Panc1 (cell line): Measurements from ENCODE around the gene TPRN. TPM values are rescaled to one million over a fixed set of nuclear protein-coding genes. Genes with fewer than 3 reads are reported as not detected.
A peak's percentile ranks its signal among the peaks of the same experiment; 100 is the strongest.

Experiments
- ATAC-seq: fragments of 200-7000 bp; cut with Tn5 transposase; 2 replicates; pipeline ENCODE4 v1.9.1; 2020; ENCODE audit warnings: mild to moderate bottlenecking, moderate library complexity
- BruUV-seq: library from RNA; stranded (reverse); fragments of 400-500 nt; replicated peaks from 2 replicates; lab custom pipeline; 2021; lab: Mats Ljungman, UMichigan
- CTCF ChIA-PET: fragments of 300-600 bp; sonication (Branson Sonifier 250); formaldehyde crosslinking; loops from one replicate; lab custom pipeline; 2022; ENCODE audit warnings: antibody characterized with exemption; lab: Charles Lee
- POLR2A ChIA-PET: fragments of 300-600 bp; sonication (Branson Sonifier 250); formaldehyde crosslinking; loops from one replicate; lab custom pipeline; 2022; ENCODE audit warnings: antibody characterized with exemption; lab: Charles Lee
- DNase-seq: peaks from one replicate; pipeline ENCODE4 v3.0.0-alpha.2; 2010; ENCODE audit warnings: low read depth, low spot score
- H3K27ac ChIP-seq: 2 replicates; pipeline ENCODE4 v1.5.1; 2011; ENCODE audit warnings: mild to moderate bottlenecking, low read length, inconsistent platforms
- H3K27me3 ChIP-seq: fragments of 200-500 bp; sonication (Bioruptor generic); 2 replicates; pipeline ENCODE4 v1.6.0; 2014; ENCODE audit warnings: low read length, inconsistent platforms; ENCODE audit not compliant: control insufficient read depth, insufficient read depth
- H3K36me3 ChIP-seq: fragments of 200-500 bp; sonication (Bioruptor generic); 2 replicates; pipeline ENCODE4 v1.5.1; 2014; ENCODE audit warnings: inconsistent platforms, mild to moderate bottlenecking, low read length, moderate library complexity; ENCODE audit not compliant: control insufficient read depth, insufficient read depth
- H3K4me1 ChIP-seq: 2 replicates; pipeline ENCODE4 v1.5.1; 2011; ENCODE audit warnings: inconsistent platforms, mild to moderate bottlenecking, low read length, moderate library complexity; ENCODE audit not compliant: control insufficient read depth, insufficient read depth
- H3K4me3 ChIP-seq, 2 experiments: 2 replicates each; pipeline ENCODE4 v1.5.1; 2011 to 2012; ENCODE audit warnings: low read depth in 2 of 2, low read length in 2 of 2, mild to moderate bottlenecking in 2 of 2, inconsistent platforms in 1 of 2, moderate library complexity in 1 of 2
- H3K9me3 ChIP-seq: fragments of 200-500 bp; sonication (Bioruptor generic); 2 replicates; pipeline ENCODE4 v1.5.1; 2014; ENCODE audit warnings: low read depth, mild to moderate bottlenecking, inconsistent platforms, low read length, moderate library complexity; ENCODE audit not compliant: control insufficient read depth, insufficient read depth
- CTCF ChIP-seq: fragments of 450-650 bp; IDR thresholded peaks from 2 replicates; pipeline ENCODE4 v1.5.1; 2017; ENCODE audit warnings: mild to moderate bottlenecking
- POLR2AphosphoS5 ChIP-seq: IDR thresholded peaks from 2 replicates; pipeline ENCODE4 v1.6.1; 2012; ENCODE audit warnings: mild to moderate bottlenecking, low read depth, low read length, moderate library complexity
- REST ChIP-seq, 2 experiments: IDR thresholded peaks; 2 replicates each; pipeline ENCODE4 v1.6.1; 2011 to 2012; ENCODE audit warnings: low read depth in 2 of 2, control low read depth in 1 of 2, low read length in 1 of 2, mild to moderate bottlenecking in 1 of 2, moderate library complexity in 1 of 2; ENCODE audit not compliant: insufficient read depth in 1 of 2
- SIN3A ChIP-seq: IDR thresholded peaks from 2 replicates; pipeline ENCODE4 v1.6.1; 2012; ENCODE audit warnings: low read depth, mild to moderate bottlenecking, low read length, moderate library complexity, borderline replicate concordance; ENCODE audit not compliant: insufficient read depth
- TCF7L2 ChIP-seq: IDR thresholded peaks from 2 replicates; pipeline ENCODE4 v1.6.1; 2011; ENCODE audit warnings: mild to moderate bottlenecking, low read depth, low read length, inconsistent platforms
- in situ Hi-C: cut with HindIII; loops from 2 replicates; pipeline ENCODE4 v1.10.0; 2016; ENCODE audit warnings: low sequenced_read_pairs, low pct_unique_long_range_greater_than_20kb
- intact Hi-C: fragments of 100-400 bp; cut with micrococcal nuclease; formaldehyde crosslinking; loops from one replicate; pipeline ENCODE4 v1.10.0; 2022; ENCODE audit not compliant: unreplicated experiment
- total RNA-seq: library from RNA; stranded (reverse); gene quantifications from one replicate; pipeline ENCODE4 v1.2.1, GENCODE V29; 2021; ENCODE audit not compliant: unreplicated experiment

The TPRN gene
- total RNA-seq, 1 experiment from 2014 or later = 21.7 TPM

- H3K4me3 ChIP-seq = no peak overlapping the region; a peak in 1 of 4 replicates
- in situ Hi-C loops (no loop called here), intact Hi-C loops (no loop called here)
- TF ChIP-seq CTCF = peak; percentile 14; the same call in 1 of the 2 replicates
- TF ChIP-seq POLR2AphosphoS5 = no peak
- ATAC-seq = no peak
- H3K4me1 ChIP-seq = peaks cover 29% of the 10 kb centered on the region
- POLR2A ChIA-PET = no interaction called here
- CTCF ChIA-PET = no interaction called here
- H3K27me3 ChIP-seq = no peaks in the 10 kb centered on the region
- H3K27ac ChIP-seq = no peak overlapping the region; the same call in 1 of the 2 replicates
- no peaks in the 10 kb centered on the region for H3K9me3 ChIP-seq
- BruUV-seq = no TSS peak
- DNase-seq = no peak
- H3K36me3 ChIP-seq = peaks cover 2% of the 10 kb centered on the region; the same call in 1 of the 2 replicates
Measured at GRCh38 chr9:137221095-137221505, 20.6 kb upstream of the TPRN start.

- peak overlapping the region; percentile 51; the same call in 1 of the 2 replicates for H3K27ac ChIP-seq
- in situ Hi-C loops (no loop called here), intact Hi-C loops (no loop called here)
- BruUV-seq = no TSS peak
- no peak for DNase-seq
- CTCF ChIA-PET = no interaction called here
- TF ChIP-seq POLR2AphosphoS5 = no peak
- TF ChIP-seq CTCF = no peak
- TF ChIP-seq SIN3A = no peak
- no peak for TF ChIP-seq TCF7L2
- no peak for TF ChIP-seq REST (IDR thresholded peaks at IDR 0.05; ENCODE audit: insufficient read depth in 1 of 2, low read depth in 2 of 2, low read length in 1 of 2)
- ATAC-seq = no peak
- POLR2A ChIA-PET = no interaction called here
- H3K4me1 ChIP-seq = peaks cover 29% of the 10 kb centered on the region
- no peak overlapping the region for H3K4me3 ChIP-seq
- peaks cover 2% of the 10 kb centered on the region; the same call in 1 of the 2 replicates for H3K36me3 ChIP-seq
- H3K9me3 ChIP-seq = no peaks in the 10 kb centered on the region
- no peaks in the 10 kb centered on the region for H3K27me3 ChIP-seq
Measured at GRCh38 chr9:137220317-137221094, 20.0 kb upstream of the TPRN start.
